Measurements from ENCODE around the gene PEX13. TPM values are rescaled to one million over a fixed set of nuclear protein-coding genes. Genes with fewer than 3 reads are reported as not detected.

PEX13 gene, protein sequence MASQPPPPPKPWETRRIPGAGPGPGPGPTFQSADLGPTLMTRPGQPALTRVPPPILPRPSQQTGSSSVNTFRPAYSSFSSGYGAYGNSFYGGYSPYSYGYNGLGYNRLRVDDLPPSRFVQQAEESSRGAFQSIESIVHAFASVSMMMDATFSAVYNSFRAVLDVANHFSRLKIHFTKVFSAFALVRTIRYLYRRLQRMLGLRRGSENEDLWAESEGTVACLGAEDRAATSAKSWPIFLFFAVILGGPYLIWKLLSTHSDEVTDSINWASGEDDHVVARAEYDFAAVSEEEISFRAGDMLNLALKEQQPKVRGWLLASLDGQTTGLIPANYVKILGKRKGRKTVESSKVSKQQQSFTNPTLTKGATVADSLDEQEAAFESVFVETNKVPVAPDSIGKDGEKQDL
- 14.1 to 20.8 TPM (median 17.8 TPM) in 5 replicates for total RNA-seq (2022; extraction: Qiagen RNA extraction; ENCODE audit: low read depth)

GRCh38 chr2:61017556-61018317 is at the start of gene PEX13, which contains the start of gene PUS10:
TSS of gene PEX13 (plus strand) at chr2:61017720. CDS start at chr2:61017760, 40 bp downstream.
TSS of gene PUS10 (minus strand) at chr2:61018255. CDS start at chr2:61011890, 6,365 bp downstream.

DNA sequence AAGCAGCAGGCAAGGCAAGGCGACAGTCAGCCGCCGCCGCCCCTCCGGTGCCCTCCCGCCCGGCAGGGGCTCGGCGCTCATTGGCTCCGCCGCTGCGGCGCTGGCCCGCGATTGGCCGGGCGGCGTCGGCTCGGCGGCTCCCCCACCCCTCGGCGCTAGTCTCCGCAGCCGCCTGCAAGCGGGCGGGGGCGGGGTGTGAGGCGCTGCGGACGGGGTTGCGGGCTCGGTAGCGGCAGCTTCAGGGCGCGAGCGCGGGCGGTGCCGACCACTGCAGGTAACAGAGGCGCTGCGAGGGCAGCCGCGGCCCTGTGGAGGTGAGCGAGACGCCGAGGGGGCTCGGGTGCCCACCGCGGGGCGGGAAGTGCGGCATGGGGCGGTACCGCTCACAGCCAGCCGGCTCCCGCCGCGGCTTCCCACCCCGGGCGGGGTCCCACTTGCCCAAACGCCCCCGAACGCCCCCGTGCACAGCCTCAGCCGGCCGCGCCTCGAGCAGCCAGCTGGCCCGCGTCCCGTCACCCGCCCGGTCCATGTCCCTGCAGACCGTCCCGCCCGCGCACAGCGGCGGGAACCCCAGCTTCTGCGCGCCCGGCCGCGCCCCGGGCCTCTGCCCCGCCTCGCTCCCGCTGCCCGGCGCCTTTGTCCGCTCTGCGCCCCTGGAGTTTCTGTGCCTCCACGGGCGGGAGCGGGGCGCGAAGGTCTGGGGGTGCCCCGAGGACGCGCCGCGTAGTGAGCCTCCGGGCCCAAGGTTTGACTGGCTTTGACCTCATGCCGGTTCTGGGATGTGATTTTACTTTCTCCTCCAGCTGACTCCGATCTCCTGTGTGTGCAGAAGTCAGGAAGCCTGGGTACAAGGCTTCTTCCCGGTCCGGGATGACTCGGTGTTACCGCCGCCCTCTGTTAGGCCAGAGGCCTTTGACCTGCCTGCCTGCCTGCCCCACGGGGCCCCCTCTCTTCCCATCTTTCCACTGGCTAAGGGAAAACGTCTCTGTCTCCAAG is 48.5 kb downstream of the PEX13 start, which contains the start of gene SANBR:
Gene SANBR (plus strand): TSS at position 158 of the 996 bp plus-strand sequence. CDS start 4,480 bp downstream, outside the sequence.

Other genes with a start within 250 kb of the PEX13 start
- gene REL, start 136.1 kb upstream of the PEX13 start, total RNA-seq (2022; extraction: Qiagen RNA extraction; ENCODE audit: low read depth) = 2.5 to 5.2 TPM (median 4.0 TPM) in 5 replicates
- 2.1 to 3.5 TPM (median 3.2 TPM) in 5 replicates for gene PUS10, start 535 bp downstream of the PEX13 start, total RNA-seq (2022; extraction: Qiagen RNA extraction; ENCODE audit: low read depth)
- 9.7 to 15.5 TPM (median 13.5 TPM) in 5 replicates for gene SANBR, start 48.2 kb downstream of the PEX13 start, total RNA-seq (2022; extraction: Qiagen RNA extraction; ENCODE audit: low read depth)
- gene C2orf74, start 144.5 kb downstream of the PEX13 start, total RNA-seq (2022; extraction: Qiagen RNA extraction; ENCODE audit: low read depth) = 15.1 to 17.2 TPM (median 15.3 TPM) in 5 replicates

Measured in A549 treated with DMSO at 1 μM for 4 hours (cell line).